RWPE1 (cell line): Measurements from ENCODE around the gene ADAMTS14.

Experiments
- CTCF ChIA-PET: fragments of 350-600 bp; sonication (Branson Sonifier 250); formaldehyde crosslinking; extraction: SDS; loops from one replicate; lab custom pipeline; 2021; lab: Yijun Ruan, JAX
- POLR2A ChIA-PET: fragments of 400-600 bp; formaldehyde crosslinking; extraction: SDS; loops from one replicate; lab custom pipeline; 2020; ENCODE audit warnings: antibody characterized with exemption; ENCODE audit not compliant: low non-redundant PET; lab: Yijun Ruan, JAX
- DNase-seq: peaks from one replicate; pipeline ENCODE4 v3.0.0; 2012; ENCODE audit warnings: low spot score
- H3K27ac ChIP-seq: fragments of 450-650 bp; 2 replicates; pipeline ENCODE4 v1.5.1; 2017
- CTCF ChIP-seq: fragments of 450-650 bp; conservative IDR thresholded peaks from 2 replicates; pipeline ENCODE4 v1.5.1; 2017; ENCODE audit warnings: low read depth, mild to moderate bottlenecking

The ADAMTS14 gene

GRCh38 chr10:70773461-70773860, 101.2 kb downstream of the ADAMTS14 start:
- TF ChIP-seq CTCF, result no peak
- DNase-seq, result no peak
- ChIA-PET POLR2A (no interaction called here), CTCF (no interaction called here)
- H3K27ac ChIP-seq, result no peak overlapping the region

- H3K27ac ChIP-seq, result no peak overlapping the region
- TF ChIP-seq CTCF, result no peak
- ChIA-PET CTCF (interaction anchor here (0.5 to 0.6 kb wide), 2 partner anchors 20 to 230 kb away, joined by 3 to 4 read pairs; no protein-coding TSS in a partner anchor), POLR2A (no interaction called here)
- no peak for DNase-seq
These were observed 101.9 kb downstream of the ADAMTS14 start for GRCh38 chr10:70773965-70774809.

- CTCF ChIA-PET, result interaction anchor here (0.5 to 0.9 kb wide), 5 partner anchors 15 to 231 kb away, joined by 3 to 4 read pairs (median 3); no protein-coding TSS in a partner anchor
- no peak overlapping the region for H3K27ac ChIP-seq
- POLR2A ChIA-PET, result no interaction called here
- DNase-seq, result peak; percentile 68
- no peak for TF ChIP-seq CTCF
These were observed 102.7 kb downstream of the ADAMTS14 start for GRCh38 chr10:70774810-70775678.

GRCh38 chr10:70775679-70776454, 103.6 kb downstream of the ADAMTS14 start:
- CTCF ChIA-PET, result interaction anchor here (0.6 to 0.9 kb wide), 3 partner anchors 16 to 217 kb away, joined by 3 to 4 read pairs (median 3); no protein-coding TSS in a partner anchor

GRCh38 chr10:70776455-70777005, 104.2 kb downstream of the ADAMTS14 start:
- H3K27ac ChIP-seq, result no peak overlapping the region
- CTCF ChIA-PET, result interaction anchor here (1.0 kb wide), 1 partner anchor 44 kb away, joined by 3 read pairs; no protein-coding TSS in a partner anchor
- POLR2A ChIA-PET, result no interaction called here
- no peak for TF ChIP-seq CTCF
- no peak for DNase-seq

More at GRCh38 chr10:70775679-70776454, 103.6 kb downstream of the ADAMTS14 start:
- DNase-seq, result no peak
- no peak for TF ChIP-seq CTCF
- no peak overlapping the region for H3K27ac ChIP-seq
- POLR2A ChIA-PET, result no interaction called here
